OCI-LY7 (cell line): ENCODE measurements around the gene PPFIA2.

Experiments used
- EZH2phosphoT487 ChIP-seq: fragments of 200-600 bp; sonication (generic); IDR thresholded peaks from 2 replicates; pipeline ENCODE4 v1.6.1; 2018; ENCODE audit warnings: low read depth, borderline replicate concordance, mild to moderate bottlenecking, mixed run types, antibody characterized with exemption, low read length, moderate library complexity, mixed read lengths
- TF ChIP-seq, protein P1 (sequence below): fragments of 200-600 bp; sonication (generic); conservative IDR thresholded peaks from 2 replicates; pipeline ENCODE4 v1.5.1; 2014; ENCODE audit warnings: mild to moderate bottlenecking, antibody characterized with exemption, low read length, moderate library complexity, mixed read lengths

DNA sequence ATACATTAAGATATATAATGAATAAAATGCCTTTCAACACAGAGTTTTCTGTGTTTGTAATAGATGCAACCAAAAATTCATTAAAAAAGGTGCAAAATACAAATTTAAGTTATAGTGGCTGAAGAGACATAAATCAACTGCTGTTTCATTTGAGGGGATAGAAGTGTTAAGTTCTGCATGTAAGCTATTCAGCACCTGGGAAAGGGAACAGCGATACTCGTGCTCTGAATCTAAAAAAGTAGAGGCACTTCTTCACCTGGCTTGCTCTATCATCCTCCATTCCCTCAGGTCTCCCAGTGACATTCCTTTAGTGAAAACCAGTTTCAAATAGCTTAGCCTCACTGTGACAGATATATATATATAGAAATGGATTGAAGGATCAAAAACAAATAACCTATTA lies 458.7 kb downstream of the PPFIA2 start:
- TF ChIP-seq, protein P1, sequence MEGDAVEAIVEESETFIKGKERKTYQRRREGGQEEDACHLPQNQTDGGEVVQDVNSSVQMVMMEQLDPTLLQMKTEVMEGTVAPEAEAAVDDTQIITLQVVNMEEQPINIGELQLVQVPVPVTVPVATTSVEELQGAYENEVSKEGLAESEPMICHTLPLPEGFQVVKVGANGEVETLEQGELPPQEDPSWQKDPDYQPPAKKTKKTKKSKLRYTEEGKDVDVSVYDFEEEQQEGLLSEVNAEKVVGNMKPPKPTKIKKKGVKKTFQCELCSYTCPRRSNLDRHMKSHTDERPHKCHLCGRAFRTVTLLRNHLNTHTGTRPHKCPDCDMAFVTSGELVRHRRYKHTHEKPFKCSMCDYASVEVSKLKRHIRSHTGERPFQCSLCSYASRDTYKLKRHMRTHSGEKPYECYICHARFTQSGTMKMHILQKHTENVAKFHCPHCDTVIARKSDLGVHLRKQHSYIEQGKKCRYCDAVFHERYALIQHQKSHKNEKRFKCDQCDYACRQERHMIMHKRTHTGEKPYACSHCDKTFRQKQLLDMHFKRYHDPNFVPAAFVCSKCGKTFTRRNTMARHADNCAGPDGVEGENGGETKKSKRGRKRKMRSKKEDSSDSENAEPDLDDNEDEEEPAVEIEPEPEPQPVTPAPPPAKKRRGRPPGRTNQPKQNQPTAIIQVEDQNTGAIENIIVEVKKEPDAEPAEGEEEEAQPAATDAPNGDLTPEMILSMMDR: no peak
- no peak for TF ChIP-seq EZH2phosphoT487
